ENCODE results near the gene NPY1R.

NPY1R gene

DNA sequence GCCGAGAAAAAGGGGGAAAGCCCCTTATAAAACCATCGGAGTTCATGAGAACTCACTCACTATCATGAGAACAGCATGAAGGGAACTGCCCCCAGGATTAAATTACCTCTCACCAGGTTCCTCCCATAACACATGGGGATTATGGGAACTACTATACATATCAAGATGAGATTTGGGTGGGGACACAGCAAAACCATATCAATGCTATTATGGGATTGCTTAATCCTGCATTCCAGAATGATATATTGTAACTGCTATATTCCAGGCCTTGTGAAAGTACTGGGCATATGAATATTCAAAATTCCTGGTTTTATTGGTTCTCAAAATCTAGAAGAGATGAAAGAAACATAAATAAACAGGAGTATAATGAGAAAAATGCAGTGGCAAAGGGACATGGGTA is 29.3 kb downstream of the NPY1R start:
- Histone ChIP-seq H3F3A (ENCODE audit: insufficient read depth, low read length) (no peaks in the 10 kb centered on the region), H3K27ac (ENCODE audit: low read depth, low read length, poor library complexity, severe bottlenecking) (no peak overlapping the region), H3K4me2 (ENCODE audit: low read length) (no peak overlapping the region), H3K4me1 (ENCODE audit: insufficient read depth, low read length, severe bottlenecking) (no peaks in the 10 kb centered on the region), H3K36me3 (ENCODE audit: insufficient read depth, low read length) (no peaks in the 10 kb centered on the region), H3K9me3 (ENCODE audit: low read length) (no peaks in the 10 kb centered on the region), H3K27me3 (ENCODE audit: insufficient read depth, low read length) (no peaks in the 10 kb centered on the region), H4K20me1 (ENCODE audit: insufficient read depth, low read length) (no peaks in the 10 kb centered on the region), H3K9me2 (ENCODE audit: low read depth, low read length) (no peaks in the 10 kb centered on the region), H3K4me3 (ENCODE audit: low read depth, low read length, poor library complexity, severe bottlenecking) (no peak overlapping the region), H2AFZ (ENCODE audit: low read length) (no peak overlapping the region), H3K79me2 (ENCODE audit: insufficient read depth, low read length) (no peaks in the 10 kb centered on the region), H3K9ac (ENCODE audit: low read length) (no peak overlapping the region)
- no peak for TF ChIP-seq EZH2 (IDR thresholded peaks at IDR 0.05; ENCODE audit: borderline replicate concordance, low read length)
- TF ChIP-seq CTCF (IDR thresholded peaks at IDR 0.05; ENCODE audit: low read length): no peak

- H3K9ac ChIP-seq (ENCODE audit: low read length): no peak overlapping the region
- no peak overlapping the region for H3K27ac ChIP-seq (ENCODE audit: low read depth, low read length, poor library complexity, severe bottlenecking)
- H3K4me1 ChIP-seq (ENCODE audit: insufficient read depth, low read length, severe bottlenecking): no peaks in the 10 kb centered on the region
- no peaks in the 10 kb centered on the region for H3K79me2 ChIP-seq (ENCODE audit: insufficient read depth, low read length)
- no peaks in the 10 kb centered on the region for H3K36me3 ChIP-seq (ENCODE audit: insufficient read depth, low read length)
- TF ChIP-seq CTCF (IDR thresholded peaks at IDR 0.05; ENCODE audit: low read length): no peak
- H2AFZ ChIP-seq (ENCODE audit: low read length): no peak overlapping the region
- H3K9me3 ChIP-seq (ENCODE audit: low read length): no peaks in the 10 kb centered on the region
- H4K20me1 ChIP-seq (ENCODE audit: insufficient read depth, low read length): no peaks in the 10 kb centered on the region
- H3K4me2 ChIP-seq (ENCODE audit: low read length): no peak overlapping the region
- H3K9me2 ChIP-seq (ENCODE audit: low read depth, low read length): no peaks in the 10 kb centered on the region
- H3F3A ChIP-seq (ENCODE audit: insufficient read depth, low read length): no peaks in the 10 kb centered on the region
- H3K4me3 ChIP-seq (ENCODE audit: low read depth, low read length, poor library complexity, severe bottlenecking): no peak overlapping the region
- no peaks in the 10 kb centered on the region for H3K27me3 ChIP-seq (ENCODE audit: insufficient read depth, low read length)
Observed at GRCh38 chr4:163300445-163300844, 32.0 kb downstream of the NPY1R start.

DNA sequence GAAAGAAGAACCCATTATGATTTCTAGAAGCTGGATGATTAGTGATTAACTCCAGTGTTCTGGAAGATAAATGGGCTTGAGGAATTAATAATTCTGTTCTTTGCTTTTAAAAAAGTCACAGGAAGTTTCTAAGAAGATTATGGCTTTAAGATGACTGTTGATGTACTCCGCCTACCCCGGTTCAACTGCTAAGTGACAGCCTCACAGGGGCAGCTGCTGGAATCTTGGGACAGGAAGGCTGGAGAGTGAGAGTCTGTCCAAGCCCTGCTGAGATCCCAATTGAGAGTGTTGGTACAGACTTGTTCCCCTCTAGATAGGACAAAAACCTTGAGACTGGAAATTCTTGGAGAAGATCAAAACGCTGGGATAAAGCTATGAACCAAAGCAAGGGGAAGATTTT is 37.3 kb downstream of the NPY1R start:
- no peaks in the 10 kb centered on the region for H3K9me3 ChIP-seq (ENCODE audit: low read length)
- TF ChIP-seq CTCF (IDR thresholded peaks at IDR 0.05; ENCODE audit: low read length) (no peak), EZH2 (IDR thresholded peaks at IDR 0.05; ENCODE audit: borderline replicate concordance, low read length) (no peak)
- no peaks in the 10 kb centered on the region for H3K9me2 ChIP-seq (ENCODE audit: low read depth, low read length)
- H3K27ac ChIP-seq (ENCODE audit: low read depth, low read length, poor library complexity, severe bottlenecking): no peak overlapping the region
- no peaks in the 10 kb centered on the region for H3K36me3 ChIP-seq (ENCODE audit: insufficient read depth, low read length)
- no peaks in the 10 kb centered on the region for H3K4me1 ChIP-seq (ENCODE audit: insufficient read depth, low read length, severe bottlenecking)
- H3F3A ChIP-seq (ENCODE audit: insufficient read depth, low read length): no peaks in the 10 kb centered on the region
- no peaks in the 10 kb centered on the region for H3K79me2 ChIP-seq (ENCODE audit: insufficient read depth, low read length)
- H2AFZ ChIP-seq (ENCODE audit: low read length): no peak overlapping the region
- no peak overlapping the region for H3K4me3 ChIP-seq (ENCODE audit: low read depth, low read length, poor library complexity, severe bottlenecking)
- no peak overlapping the region for H3K4me2 ChIP-seq (ENCODE audit: low read length)
- H4K20me1 ChIP-seq (ENCODE audit: insufficient read depth, low read length): no peaks in the 10 kb centered on the region
- H3K27me3 ChIP-seq (ENCODE audit: insufficient read depth, low read length): no peaks in the 10 kb centered on the region
- no peak overlapping the region for H3K9ac ChIP-seq (ENCODE audit: low read length)

Measured in OCI-LY1 (cell line).